ENCODE results near the gene VAX1. TPM values are rescaled to one million over a fixed set of nuclear protein-coding genes. Genes with fewer than 3 reads are reported as not detected.

Gene VAX1
- polyA plus RNA-seq, 4 donors, result 0.01 TPM; not detected in 3

- DNase-seq (ENCODE audit: low read depth in 4 of 4, low spot score in 3 of 4), result no peak
Observed at GRCh38 chr10:117164592-117165537, 26.8 kb upstream of the VAX1 start.

GRCh38 chr10:117163954-117164548 lies 26.0 kb upstream of the VAX1 start:
- no peak for DNase-seq (ENCODE audit: low read depth in 4 of 4, low spot score in 3 of 4)

GRCh38 chr10:117163061-117163953 lies 25.2 kb upstream of the VAX1 start:
- no peak for DNase-seq (ENCODE audit: low read depth in 4 of 4, low spot score in 3 of 4)

- DNase-seq (ENCODE audit: low read depth in 4 of 4, low spot score in 3 of 4), result no peak
Observed at GRCh38 chr10:117162093-117163060, 24.3 kb upstream of the VAX1 start.

GRCh38 chr10:117161386-117162033 lies 23.4 kb upstream of the VAX1 start:
- DNase-seq (ENCODE audit: low read depth in 4 of 4, low spot score in 3 of 4), result no peak

GRCh38 chr10:117160567-117160966 lies 22.5 kb upstream of the VAX1 start:
- no peak for DNase-seq (ENCODE audit: low read depth in 4 of 4, low spot score in 3 of 4)

- no peak for DNase-seq (ENCODE audit: low read depth in 4 of 4, low spot score in 3 of 4)
Observed at GRCh38 chr10:117159390-117159789, 21.3 kb upstream of the VAX1 start.

GRCh38 chr10:117158297-117158696 lies 20.2 kb upstream of the VAX1 start:
- DNase-seq (ENCODE audit: low read depth in 4 of 4, low spot score in 3 of 4), result no peak

- no peak for DNase-seq (ENCODE audit: low read depth in 4 of 4, low spot score in 3 of 4)
Observed at GRCh38 chr10:117152668-117153067, 14.6 kb upstream of the VAX1 start.

- no peak for DNase-seq (ENCODE audit: low read depth in 4 of 4, low spot score in 3 of 4)
Observed at GRCh38 chr10:117148284-117148683, 10.2 kb upstream of the VAX1 start.

- no peak for DNase-seq (ENCODE audit: low read depth in 4 of 4, low spot score in 3 of 4)
Observed at GRCh38 chr10:117145019-117145418, 6.9 kb upstream of the VAX1 start.

GRCh38 chr10:117143103-117143823 lies 5.2 kb upstream of the VAX1 start:
- no peak for DNase-seq (ENCODE audit: low read depth in 4 of 4, low spot score in 3 of 4)

- DNase-seq (ENCODE audit: low read depth in 4 of 4, low spot score in 3 of 4), result no peak
Observed at GRCh38 chr10:117140525-117140902, 2.4 kb upstream of the VAX1 start.

GRCh38 chr10:117139581-117140524 lies 1.8 kb upstream of the VAX1 start:
- no peak for DNase-seq (ENCODE audit: low read depth in 4 of 4, low spot score in 3 of 4)

GRCh38 chr10:117138838-117139580 lies 939 bp upstream of the VAX1 start:
- DNase-seq (ENCODE audit: low read depth in 4 of 4, low spot score in 3 of 4), result no peak

GRCh38 chr10:117137031-117137910 lies 799 bp downstream of the VAX1 start:
- DNase-seq (ENCODE audit: low read depth in 4 of 4, low spot score in 3 of 4), result peak in 1 of 4 donors; percentile 18

All from right renal pelvis (tissue), 4 donors.